Activated CD4-positive, alpha-beta T cell treated with anti-CD3 and anti-CD28 coated beads, Interleukin-2, amount 50 U/mL, for 4 hours (primary cell): ENCODE measurements around the gene DDX20.
"Not testable (repeated sequence)": the region's sequence is repeated elsewhere in the genome, so short reads cannot be mapped to it uniquely, and the experiment has no call there.

ENCODE experiments used
- DNase-seq, 2 experiments: peaks; one replicate each; pipeline ENCODE4 v3.0.0-alpha.2; 2020

DDX20 gene

DNA sequence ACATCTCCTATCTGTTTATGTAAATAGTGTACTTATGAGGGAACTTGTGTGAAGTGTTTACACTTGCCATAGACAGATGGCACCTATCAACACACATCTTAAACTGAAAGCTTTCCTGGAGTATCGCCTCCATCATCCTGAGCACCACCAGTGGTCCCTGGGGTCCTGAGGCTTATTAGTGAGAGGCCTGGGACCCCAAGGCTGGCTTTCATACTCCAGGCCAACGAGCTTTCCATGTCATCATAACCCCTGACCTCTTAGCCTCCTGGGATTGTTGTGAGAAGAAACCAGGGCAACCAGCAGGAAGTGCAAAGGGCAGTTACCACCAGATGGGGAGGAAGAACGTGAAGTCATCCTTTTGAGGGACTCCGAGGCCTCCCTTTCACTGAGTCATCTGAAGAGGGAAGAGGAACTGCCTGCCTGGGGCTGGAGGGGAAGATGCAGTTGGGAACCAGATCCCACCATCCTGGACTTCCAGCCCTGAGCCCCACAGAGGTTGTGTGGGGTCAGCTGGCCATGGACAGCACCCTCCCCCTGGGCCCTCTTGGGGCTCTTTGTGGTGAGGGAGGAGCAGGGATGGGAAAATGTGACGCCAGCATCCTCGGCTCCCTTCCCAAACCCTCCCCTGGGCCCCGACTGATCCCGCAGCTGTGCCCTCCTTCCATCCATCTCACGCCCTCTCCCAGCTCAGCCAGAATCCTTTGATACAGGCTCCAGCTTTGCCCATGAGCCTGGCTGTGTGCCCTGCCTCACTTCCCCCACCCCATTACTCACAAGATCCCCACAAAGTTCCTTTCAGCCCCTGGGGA, 22.3 kb upstream of the DDX20 start:
- no peak for DNase-seq

DNA sequence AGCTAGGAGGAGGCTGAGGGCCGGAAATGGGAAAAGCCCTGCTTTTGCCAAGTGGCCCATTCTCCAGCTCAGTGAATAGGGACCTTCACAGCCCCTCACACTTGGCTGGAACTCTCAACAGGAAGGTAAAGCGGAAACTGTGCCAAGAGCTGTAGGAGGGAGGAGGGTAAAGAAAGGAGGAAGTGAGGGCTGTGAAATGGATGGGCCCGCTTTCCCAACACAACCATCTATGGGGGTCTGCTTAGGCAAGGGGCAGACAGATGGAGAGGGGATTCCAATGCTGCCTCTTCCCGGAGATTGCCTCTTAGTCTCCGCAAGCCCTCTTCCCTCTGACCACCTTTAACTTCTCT, 21.7 kb upstream of the DDX20 start:
- DNase-seq, result no peak

DNA sequence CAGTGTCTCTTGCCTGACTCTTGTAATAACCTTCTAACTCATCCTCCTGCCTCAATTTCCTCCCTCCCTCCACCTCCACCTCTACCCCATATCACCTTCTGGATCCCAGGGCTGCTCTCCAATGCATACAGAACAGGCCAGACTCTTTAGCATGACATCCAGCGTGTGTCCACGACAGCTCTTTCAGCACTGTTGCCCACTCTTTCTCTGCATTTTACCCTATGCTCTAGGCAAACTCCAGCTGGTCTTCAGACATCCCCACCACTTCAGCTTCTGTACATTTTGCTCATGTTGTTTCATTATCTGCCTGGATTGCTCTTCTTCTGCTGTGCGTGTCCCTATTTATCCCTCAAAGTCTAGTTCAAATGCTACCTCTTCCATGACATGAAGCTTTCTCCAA, 21.3 kb upstream of the DDX20 start:
- DNase-seq, result no peak

DNA sequence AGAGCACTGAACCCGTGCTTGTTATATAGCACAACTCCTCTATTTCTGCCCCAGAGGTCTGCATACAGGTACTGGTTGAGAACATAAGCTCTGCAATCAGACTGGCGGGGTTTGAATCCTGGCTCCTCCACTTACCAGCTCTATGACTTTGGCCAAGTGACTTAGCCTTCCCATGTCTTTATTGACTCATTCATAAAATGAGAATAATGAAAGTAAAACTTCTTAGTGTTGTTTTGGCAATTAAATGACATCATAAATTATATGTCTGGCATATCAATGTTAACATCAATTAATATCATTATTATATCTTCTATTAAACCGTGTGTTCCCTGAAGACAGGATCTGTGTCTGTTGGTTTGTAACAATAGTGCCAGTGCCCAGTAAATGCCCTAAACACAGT, 20.8 kb upstream of the DDX20 start:
- no peak for DNase-seq

DNA sequence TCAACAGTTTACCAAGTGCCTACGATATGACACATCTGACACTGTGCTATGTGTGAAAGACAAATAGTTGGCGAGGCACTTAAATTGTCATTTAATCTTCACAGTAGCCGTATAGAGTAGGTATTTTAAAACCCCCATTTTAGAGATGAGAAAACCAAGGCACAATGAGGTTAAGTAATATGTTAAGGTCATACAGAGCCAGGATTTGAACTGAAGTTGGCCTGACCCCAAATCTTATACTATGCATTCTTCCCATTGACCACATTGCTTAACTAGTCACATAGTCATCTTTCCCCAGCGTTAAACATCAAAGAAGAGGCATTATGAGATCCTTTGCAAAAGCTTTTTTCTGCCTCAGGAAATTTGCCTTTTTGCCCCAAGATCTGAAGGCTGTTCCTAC, 20.4 kb upstream of the DDX20 start:
- DNase-seq, result no peak

DNA sequence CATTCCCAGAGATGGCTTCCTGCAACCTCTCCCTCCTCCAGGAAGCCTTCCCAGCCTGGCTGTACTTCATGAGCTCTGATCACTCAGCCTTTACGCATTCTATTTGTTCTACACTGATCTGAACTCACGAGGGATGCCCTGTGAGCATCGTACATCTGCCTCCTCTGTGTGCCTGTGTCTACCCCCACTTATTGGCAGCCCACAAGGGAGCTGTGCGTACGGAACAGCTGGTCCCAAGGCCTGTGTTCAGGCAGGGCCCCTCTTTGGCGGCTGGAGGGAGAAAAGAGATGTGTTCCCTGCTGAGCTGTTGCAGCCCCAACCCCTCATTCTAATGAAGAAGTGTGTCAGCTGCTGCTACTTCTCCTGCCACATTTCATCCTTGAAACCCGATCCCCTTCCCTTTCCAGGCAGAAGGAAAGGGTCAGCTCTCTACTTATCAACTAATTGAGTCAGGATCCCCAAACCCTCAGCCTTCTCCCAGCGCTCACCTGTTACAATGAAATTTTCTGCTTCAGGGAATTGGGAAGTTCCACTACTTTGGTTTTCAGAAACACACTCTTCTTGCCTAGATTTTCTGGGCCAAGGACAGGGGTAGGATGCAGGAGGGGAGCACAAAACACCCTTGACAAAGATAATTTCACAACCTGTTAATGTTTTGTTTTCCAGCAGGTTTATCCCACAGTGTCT, 19.7 kb upstream of the DDX20 start:
- no peak for DNase-seq

DNA sequence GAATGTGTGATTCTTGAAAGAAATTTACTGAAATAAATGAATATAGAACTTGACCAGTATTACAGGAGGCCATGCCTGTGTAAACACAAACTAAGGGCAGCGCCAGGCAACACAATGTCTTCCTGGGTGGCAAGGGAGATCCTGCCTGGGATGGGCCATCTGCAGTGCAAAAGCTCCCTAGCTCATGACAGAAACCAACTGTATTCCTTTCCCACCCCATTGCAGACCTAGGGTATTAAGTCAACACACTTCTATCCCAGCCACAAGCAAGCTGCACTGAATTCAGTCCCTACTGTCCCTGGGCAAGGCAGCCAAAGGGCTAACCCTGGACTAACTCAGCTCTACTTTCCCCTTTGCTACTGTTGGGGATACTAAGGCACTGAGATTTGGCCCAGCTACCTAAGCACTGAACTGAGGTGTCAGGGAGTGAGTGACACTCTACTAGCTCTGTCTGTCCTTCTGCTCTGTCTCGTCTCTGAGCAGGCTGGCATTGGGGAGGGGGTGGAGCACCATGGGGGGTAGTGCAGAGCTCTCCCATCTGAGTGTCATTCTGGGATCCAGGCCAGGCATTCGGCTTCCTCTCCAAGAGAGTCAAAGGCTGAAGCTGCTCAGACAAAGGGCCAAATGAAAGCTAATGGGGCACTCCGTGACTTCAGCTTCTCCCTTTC, 19.0 kb upstream of the DDX20 start:
- DNase-seq, result no peak

DNA sequence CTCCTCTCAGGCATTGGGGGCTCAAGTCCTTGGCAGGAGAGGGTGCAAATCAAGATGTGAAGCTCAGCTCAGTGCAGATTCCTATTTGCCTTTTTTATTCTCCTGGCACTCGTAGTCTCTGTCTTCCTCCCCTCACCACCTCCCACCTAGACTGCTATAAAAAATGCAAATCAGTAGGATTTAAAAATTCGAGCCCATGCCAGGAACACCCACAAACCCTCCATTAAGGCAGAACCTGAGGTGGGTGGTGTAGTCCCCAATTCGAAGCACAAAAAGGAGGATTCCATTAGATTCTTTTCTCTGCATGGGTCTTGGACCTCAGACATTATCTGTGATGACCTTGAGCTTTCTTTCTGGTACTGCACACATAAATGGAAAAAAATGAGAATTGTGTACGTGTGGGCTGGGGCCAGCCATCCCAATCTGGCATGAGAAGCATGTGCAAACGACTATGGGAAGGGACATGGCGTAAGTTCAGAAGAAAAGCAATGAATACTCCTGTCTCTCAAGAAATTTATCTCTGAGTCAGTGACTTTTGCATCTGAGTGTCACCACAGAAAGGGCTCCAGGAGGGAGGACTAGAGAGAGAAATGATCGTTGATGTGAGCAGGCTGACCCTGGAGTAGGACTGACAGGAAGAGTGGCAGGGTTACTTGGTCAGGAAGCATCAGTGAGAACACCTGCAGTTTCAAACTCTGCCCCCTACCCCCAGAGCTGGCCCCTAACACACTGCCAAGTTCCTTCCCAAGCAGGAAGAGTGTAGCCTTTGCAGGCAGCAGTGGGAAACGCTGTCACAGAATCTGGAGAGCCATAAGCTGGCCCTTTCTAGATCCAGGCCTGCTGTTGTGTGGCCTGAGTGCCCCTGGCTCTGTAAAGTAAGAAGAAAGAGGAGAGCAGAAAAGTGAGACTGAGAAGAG, 18.2 kb upstream of the DDX20 start:
- DNase-seq, result no peak

DNA sequence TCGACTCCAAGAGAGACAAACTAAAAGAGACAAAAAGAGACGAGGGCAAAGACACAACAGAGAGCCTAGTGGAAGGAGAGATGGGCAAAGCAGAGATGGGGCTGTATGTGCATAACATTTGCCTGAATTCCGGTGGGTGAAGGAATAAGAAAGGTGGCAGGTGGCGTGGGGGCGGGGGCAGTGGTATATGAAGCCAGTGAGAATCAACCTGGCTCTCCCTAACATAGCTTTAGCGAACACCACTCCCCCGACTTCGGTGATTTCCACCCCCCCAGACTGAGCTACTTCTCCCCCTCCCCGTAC, 17.6 kb upstream of the DDX20 start:
- no peak for DNase-seq

DNA sequence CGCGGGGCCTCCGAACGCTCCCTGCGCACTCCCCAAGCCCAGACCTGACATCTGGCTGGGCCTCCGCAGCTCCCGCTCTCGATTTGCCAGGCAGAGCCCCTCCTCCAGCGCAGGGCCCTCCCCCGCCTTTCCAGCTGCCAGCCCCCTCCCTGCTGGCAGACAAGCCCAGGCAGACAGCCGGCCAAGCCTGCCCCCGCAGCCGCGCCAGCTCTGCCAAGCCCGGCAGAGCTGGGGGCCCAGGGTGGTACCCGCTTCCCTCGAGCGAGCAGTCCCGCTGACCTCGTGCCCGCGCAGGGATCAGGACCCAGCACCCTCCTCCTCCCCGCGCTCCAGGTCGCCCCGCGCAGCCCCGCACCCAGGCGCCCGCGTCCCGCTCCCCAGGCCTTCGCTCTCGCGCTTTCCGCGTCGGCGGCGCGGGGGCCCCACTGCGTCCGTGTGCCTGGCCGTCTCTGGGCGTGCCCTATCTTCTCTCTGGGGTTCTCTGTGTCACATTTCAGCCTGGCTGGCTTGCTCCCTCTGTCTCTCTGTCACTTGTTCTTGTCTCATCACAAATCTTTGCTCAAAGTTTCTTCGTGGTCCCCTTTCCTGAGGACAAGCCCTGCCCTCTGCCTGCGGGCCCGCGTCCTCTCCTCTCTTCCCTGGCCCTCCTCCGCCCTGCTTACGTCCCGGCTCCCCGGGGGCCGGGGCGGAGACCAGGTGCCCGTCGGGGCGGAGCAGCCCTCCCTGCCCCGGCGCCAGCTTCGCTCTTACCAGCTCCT, 17.1 kb upstream of the DDX20 start:
- DNase-seq, result peak; percentile 27 to 29

DNA sequence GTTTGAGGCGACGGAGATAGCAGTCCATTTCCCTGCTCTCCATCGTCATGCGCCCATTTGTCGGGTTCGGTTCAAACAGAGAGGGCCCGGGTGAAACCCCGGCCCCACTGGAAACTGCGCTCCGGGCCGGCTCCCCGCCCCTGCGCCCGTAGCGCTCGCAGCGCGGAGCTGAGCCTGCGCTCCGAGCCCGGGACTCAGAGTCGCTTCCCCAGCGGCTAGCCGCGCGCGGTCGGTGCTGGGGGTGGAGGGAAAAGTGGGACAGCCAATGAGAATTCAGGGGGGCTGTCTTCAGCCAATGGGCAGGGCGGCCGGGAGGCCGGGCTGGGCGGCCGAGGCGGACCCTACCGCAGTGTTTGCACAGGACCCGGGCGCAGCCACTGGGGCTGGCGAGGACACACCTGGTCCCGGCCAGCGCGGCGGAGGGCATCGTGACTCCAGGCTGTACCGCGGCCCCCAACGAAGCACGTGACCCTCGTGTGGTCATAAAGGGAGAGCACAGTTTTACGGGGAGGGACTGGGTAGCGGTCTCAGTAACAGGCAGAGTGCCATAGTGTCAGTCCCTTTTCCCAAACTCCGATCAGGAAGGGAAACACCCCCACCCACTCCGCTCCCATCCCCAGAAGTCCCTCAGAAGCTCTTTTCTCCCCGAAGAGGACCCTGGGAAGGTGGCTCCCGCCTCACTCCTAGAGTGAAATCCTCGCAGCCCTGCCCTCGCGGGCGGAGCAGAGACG, 16.3 kb upstream of the DDX20 start, which contains the start of gene INKA2:
TSS of gene INKA2 (minus strand) at position 202 of the 731 bp plus-strand sequence. CDS start at position 49, 153 bp downstream.
- peak; percentile 43 to 49 for DNase-seq

DNA sequence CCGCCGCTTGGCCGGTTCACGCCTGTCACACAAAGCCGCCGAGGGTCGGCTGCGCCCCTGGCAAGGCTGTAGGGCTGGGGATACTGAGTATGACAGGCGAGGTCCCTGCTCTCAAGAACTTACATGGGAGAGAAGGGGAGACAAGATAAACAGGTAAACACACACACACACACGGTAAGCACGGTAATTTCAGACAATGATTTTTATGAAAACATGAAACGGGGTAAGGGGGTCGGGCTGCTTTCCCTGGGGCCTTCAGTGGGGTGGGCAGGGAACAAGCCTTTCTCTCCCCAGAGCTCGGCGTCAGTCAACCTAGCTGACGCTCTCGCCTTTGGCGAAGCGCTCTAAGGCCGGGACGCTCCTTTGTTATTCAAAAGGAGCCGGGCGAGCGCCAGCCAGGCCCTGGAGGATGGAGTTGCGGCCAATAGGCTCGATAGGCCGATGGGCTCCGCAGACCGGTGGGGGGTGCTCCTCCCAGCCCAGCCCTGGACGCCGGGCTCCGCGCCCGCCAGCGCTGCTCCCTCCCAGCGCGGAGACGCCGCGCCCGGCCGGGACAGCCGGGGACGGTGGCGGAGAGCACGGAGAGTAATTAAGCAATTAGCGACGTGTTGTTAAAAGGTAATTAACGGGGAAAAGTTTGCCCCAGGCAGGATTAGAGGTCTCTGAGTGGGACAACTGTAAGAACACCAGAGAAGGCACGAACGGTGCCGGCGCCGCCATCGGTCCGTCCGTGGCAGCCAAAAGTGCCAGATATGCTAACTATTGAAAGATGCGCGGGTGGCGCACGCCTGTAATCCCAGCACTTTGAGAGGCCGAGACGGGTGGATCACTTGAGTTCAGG, 15.6 kb upstream of the DDX20 start:
- DNase-seq, result no peak

DNA sequence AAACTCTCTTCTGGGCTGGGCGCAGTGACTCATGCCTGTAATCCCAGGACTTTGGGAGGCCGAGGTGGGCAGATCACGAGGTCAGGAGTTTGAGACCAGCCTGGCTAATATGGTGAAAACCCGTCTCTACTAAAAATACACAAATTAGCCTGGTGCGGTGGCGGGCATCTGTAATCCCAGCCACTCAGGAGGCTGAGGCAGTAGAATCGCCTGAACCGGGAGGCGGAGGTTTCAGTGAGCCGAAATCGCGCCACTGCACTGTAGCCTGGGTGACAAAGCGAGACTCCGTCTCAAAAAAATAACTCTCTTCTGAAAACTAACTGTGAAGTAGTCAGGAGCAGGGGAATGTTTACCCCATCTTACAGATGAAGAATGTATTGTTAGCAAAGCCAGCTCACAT, 13.4 kb upstream of the DDX20 start:
- DNase-seq, result not testable (repeated sequence)

DNA sequence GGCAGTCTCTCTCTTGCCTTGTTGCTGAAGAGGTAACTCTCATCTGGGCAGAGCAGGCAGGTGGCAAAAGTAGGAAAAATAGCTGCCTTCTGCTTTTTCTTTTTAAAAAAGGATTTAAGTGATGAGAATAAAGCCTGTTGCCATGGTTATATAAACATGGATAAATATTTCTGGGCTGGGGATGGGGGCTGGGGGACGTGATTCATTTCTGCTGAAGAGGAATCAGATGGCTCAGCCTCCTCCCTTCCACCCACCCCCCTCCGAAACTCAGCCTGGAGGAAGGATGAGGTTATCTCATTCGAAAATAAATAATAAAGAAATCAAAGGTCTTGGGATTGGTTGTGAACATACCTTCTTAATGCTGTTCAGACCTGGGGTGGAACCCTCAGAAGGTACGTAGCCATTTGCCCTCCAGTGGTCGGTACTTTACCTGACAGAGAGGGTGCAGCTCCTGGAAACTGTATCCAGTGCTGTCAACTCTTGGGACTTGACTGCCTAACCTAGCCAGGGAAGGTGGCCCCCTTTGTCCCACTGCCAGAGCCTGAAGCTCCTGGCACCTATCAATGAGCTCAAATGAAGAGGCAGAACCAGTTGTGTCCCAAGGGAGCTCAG, 12.7 kb upstream of the DDX20 start:
- no peak for DNase-seq

DNA sequence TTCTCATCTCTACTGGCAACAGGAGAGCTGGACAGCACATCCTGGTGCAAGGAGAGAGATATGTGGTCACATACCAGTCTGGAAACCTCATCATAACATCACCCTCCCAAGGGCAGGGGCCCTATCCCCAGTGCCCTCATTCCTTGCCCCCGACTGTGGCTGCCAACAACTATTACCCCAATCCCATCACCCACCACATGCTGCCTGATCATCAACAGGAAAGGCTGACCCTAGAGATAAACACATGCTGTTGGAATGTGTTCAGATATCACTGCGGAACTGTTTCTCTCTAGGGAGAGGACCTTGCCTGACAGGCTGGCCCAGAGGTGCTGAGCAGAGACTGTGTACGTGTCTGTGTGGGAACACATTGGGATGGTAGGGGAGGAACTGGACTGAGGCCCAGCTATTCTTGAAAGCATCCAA, 12.0 kb upstream of the DDX20 start:
- no peak for DNase-seq

DNA sequence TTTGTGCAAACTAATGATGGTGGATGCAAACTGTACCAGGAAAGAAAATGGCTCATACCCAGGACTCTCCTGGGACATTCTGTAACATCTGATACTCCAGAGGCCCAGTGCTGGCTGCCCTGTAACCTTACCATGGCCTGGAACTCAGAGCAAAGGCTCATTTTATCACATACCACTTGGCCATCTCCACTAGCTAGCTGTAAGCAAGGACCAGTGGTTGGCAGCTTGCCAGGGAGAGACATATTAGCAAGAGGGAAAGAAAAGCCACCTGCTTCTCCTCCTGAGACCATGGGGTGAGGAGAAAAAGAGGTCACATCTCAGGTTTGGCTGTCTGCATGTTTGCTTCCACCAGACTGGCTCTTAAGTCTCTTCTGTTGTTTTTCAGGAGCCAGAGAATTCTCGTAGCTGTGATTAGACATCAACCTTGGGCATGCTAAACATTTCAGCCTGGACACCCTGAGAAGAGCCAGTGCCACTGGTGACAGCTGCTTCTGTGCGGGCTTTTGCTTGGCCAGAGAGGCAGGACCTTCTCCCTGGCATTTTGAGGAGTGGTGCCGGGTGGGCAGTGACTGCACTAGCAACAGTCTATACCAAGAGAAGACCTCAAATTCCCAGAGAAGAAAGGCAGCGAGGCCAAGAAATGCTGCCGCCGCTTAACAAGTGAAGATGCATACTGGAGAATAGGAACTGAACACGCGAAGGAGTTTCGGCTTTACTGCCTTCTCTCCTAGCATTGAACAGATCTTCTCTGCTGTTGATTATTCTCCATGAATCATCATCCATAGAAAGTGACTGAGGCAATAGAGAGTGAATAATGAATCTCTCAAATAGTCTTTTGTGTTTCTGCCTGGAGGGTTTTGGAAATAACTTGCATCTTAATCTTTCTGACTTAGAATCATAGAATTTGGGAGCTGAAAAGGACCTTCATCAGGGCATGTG, 9.8 kb upstream of the DDX20 start:
- DNase-seq, result no peak

DNA sequence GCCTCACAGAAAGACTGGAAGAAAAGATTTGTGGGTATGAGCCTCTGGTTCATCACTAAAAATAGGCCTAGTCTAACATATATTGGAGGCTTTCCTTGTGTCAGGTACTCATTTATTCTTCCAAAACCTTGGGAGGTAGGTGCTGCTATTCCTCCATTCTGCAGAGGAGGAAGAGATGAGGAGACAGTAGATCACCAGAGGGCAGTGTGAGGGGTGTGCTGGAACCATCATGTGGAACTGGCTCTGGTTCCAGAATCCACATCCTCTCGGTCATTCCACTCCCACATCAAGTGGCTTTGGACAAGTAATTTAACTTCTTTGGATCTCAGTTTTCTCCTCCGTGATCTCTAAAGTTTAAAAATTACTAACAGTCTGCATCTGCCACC, 9.1 kb upstream of the DDX20 start:
- DNase-seq, result no peak

DNA sequence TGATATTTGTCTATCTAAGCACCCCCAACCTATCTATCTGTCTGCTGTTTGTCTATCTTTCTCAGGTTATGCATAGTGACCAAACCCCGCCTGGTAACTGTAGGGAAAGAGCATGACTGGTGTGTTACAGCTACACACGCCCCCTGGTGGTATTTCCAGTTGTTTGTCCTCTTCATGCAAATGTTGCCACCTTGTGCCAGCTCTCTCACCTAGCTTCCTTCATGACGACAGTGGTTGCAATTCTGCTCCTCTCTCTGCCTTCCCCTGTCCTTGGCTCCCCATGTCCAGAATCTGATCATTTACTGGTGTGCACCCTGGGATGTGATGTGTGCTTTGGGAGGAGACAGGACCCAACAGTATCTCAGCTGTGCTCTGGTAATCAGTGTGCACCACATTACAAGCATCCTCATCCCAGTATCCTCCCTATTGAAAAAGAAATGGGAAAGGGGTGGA, 8.4 kb upstream of the DDX20 start:
- peak; percentile 44 to 60 for DNase-seq

DNA sequence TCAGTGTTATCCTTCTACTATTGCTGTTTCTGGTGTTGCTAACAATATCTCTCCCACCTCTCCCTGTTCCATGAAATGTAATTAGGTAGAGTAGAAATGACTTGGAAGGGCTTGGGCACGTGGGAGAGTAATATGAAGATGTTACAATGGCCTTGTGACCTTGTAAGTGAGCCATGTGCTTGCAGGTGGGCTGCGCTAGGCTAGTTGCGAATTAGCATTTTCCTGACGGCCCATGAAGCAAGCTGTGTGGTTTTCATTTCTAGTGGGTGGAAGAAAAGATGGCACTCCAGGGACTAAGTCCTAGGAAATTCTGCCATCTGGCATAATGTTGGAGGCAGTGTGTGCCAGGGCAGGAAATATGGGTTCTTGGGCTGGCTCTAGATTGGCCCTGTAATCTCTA, 7.8 kb upstream of the DDX20 start:
- no peak for DNase-seq
